Measurements from ENCODE around the gene CARD9.
"Not testable (repeated sequence)": the region's sequence is repeated elsewhere in the genome, so short reads cannot be mapped to it uniquely, and the experiment has no call there.

CARD9 gene

GRCh38 chr9:136373300-136374182 is at the start of gene CARD9:
TSS of gene CARD9 (minus strand) at chr9:136373669. CDS start at chr9:136372078, 1,591 bp downstream.
- no peak for DNase-seq

GRCh38 chr9:136422876-136423275 is 49.4 kb upstream of the CARD9 start:
- DNase-seq = no peak

DNA sequence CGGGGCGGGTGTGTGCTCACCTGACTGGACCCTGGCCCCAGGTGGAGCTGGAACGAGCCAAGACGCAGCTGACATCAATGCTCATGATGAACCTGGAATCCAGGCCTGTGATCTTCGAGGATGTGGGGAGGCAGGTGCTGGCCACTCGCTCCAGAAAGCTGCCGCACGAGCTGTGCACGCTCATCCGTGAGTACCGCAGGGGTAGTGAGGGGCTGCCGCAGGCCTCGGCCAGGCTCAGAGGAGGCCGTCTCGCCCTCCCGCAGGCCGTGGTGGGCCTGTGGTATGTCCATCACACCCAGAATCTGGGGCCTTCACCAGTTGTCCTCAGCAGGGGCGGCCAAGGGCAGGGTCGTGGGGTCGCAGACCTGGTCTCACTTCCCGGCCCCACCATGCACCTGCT is 48.3 kb upstream of the CARD9 start:
- DNase-seq = no peak

- DNase-seq = no peak
Measured at GRCh38 chr9:136419092-136419420, 45.6 kb upstream of the CARD9 start.

DNA sequence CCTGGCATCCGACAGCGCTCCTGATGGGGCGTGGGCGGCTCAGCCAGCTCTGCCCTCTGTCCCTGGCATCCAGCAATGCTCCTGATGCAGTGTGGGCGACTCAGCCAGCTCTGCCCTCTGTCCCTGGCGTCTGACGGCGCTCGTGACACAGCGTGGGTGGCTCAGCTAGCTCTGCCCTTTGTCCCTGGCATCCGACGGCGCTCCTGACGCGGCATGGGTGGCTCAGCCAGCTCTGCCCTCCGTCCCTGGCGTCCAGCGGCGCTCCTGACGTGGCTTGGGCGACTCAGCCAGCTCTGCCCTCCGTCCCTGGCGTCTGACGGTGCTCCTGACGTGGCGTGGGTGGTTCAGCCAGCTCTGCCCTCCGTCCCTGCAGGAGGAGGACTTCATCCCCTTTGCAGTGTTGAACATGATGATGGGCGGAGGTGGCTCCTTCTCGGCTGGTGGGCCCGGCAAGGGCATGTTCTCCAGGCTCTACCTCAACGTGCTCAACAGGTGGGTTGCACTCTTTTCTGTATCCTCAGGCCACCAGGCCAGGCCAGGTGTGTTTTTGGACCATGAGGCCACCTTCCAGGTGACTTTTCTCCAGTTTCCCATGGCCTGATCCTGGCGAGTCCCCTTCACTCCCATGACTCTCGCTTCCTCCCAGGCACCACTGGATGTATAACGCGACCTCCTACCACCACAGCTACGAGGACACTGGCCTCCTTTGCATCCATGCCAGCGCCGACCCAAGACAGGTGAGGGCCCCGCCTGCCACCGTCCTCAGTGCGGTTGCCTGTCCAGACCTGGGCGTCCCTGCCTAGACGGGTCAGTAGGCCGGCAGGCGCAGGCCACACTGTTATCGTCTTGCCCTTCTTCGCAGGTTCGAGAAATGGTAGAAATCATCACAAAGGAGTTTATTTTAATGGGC is 45.0 kb upstream of the CARD9 start:
- DNase-seq = no peak

DNA sequence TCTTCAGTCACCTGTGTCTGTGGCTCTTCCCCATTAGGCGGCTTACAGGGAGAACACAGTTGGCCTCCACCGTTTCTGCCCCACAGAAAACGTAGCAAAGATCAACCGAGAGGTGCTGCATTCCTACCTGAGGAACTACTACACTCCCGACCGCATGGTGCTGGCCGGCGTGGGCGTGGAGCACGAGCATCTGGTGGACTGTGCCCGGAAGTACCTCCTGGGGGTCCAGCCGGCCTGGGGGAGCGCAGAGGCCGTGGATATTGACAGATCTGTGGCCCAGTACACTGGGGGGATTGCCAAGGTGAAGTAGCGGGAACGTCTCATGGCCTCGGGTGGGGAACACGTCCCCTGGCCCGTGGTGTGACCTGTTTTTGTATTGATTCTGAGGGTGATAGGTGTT is 43.4 kb upstream of the CARD9 start:
- no peak for DNase-seq

GRCh38 chr9:136416427-136416826 is 43.0 kb upstream of the CARD9 start:
- DNase-seq = no peak

GRCh38 chr9:136412962-136413361 is 39.5 kb upstream of the CARD9 start:
- DNase-seq = no peak

DNA sequence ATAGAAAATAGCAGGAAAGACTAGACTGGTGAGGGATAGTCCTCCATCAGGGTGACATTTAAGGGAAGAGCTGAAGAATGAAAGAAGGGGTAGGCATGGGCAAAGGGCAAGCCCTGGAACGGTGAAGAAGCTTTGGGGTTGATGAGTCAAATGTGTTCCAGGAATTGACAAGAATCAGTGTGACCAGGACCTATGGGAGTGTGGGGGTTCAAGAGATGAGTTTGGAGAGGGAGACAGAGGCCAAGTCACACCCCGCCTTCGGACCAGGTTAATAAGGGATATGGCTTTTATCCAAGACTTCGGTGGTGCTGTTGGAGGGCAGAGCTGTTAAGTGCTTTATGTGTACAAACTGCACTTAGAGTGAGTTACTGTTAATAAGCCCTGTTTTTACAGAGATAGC is 37.9 kb upstream of the CARD9 start:
- no peak for DNase-seq

GRCh38 chr9:136410500-136411287 is 37.2 kb upstream of the CARD9 start, which contains the start of the genes ENTR1 and PMPCA:
TSS of gene ENTR1 (minus strand) at chr9:136410614. CDS start at chr9:136410397, 217 bp downstream.
TSS of gene PMPCA (plus strand) at chr9:136410658. CDS start at chr9:136410669, 11 bp downstream.
- peak; percentile 74 for DNase-seq

- no peak for DNase-seq
Measured at GRCh38 chr9:136409557-136410455, 36.3 kb upstream of the CARD9 start.

DNA sequence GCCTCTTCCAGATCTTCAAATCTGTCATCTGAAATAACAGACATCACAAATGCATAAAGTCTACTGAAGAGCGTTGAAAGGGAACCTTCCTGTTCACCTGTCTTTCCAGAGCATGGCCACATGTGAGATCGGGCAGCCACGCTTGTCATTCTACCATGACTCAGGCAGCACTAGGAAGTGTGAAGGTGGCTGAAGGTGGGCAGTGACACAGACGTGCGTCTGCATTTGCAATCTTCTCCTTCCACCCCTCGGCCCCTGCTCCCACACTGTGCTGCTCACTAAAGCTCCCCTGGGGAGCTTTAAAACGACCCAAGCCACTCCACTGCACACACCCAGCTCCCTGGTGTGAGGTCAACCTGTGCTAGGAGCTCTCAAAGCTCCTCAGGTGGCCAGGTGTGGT is 34.4 kb upstream of the CARD9 start:
- no peak for DNase-seq

DNA sequence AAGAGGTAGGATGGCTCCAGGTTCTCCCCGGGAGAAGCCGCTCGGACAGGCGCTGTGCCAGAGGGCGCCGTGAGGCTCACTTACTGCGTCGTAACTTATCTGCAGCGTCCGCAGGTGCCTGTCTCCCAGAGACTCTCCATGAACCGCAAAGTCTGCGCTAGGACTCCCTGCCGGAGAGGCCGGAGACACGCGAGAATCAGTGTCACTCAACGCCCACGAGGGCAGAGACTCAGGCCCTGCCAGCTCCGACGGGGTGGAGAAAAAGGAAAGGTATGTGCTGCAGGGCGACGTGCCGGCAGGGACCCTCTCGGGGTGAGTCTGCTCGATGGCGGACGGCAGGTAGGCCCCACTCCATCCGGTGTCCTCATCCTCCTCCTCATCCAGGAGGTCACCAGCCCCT is 33.6 kb upstream of the CARD9 start:
- DNase-seq = not testable (repeated sequence)

GRCh38 chr9:136405904-136406303 is 32.4 kb upstream of the CARD9 start:
- not testable (repeated sequence) for DNase-seq

- no peak for DNase-seq
Measured at GRCh38 chr9:136405481-136405880, 32.0 kb upstream of the CARD9 start.

- DNase-seq = no peak
Measured at GRCh38 chr9:136404801-136405136, 31.3 kb upstream of the CARD9 start.

- no peak for DNase-seq
Measured at GRCh38 chr9:136403915-136404800, 30.7 kb upstream of the CARD9 start.

GRCh38 chr9:136403538-136403914 is 30.1 kb upstream of the CARD9 start:
- DNase-seq = no peak

DNA sequence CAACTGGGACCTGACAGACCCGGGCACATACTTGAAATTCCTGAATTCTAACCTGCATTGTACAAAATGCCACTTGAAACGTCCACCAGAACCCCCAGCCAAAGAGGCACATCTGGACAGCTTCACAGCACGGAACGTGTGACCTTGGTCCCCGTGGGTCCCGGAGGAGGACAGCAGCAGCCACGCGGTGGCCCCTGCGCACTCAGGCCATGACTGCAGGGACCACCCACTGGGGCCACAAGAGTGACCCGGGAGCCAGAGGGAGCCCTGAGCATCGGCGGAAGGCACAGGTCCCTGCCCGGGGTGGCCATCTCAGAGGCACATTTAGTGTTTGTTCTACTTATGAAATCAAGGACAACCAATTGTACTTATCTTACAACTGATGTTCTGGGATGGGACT is 28.6 kb upstream of the CARD9 start:
- DNase-seq = no peak

GRCh38 chr9:136401173-136401922 is 27.9 kb upstream of the CARD9 start:
- DNase-seq = no peak
